ENCODE results near the gene AGO1. TPM values are rescaled to one million over a fixed set of nuclear protein-coding genes. Genes with fewer than 3 reads are reported as not detected.

AGO1 gene
- 10 to 100 TPM; 22.3 to 26.1 (median 23.4) TPM for total RNA-seq

DNA sequence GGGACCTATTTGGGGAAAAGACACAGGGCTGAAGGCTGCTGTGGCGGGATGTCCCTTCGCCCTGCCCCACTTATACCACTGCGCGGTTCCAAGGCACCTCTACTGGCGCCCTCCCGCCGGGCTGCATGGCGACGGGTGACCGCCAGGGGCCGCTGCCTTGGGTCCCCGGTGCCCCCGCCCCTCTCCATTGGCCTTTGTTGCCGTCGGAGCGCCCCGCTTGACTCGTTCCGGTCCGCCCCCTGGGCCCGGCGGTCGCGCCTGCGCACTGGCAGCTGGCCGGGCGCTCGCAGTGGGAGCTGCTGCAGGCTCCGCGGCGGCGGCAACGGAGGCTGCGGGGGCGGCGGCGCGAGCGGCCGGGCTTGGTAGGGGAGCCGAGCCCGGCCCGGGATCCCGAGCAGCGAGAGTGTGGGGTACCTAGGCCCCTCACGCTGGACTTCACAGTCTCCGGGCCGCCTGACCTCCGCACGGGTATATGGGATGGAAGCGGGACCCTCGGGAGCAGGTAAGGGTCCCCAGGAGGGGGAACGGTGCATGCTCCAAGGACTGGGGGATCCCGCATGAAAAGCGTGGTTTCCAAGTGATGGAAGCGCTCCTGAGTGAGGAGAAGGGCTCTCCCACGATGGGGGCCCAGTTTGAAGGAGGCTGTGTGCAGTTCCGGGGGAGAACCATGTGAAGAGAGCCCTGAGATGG lies at the start of gene AGO1:
Gene AGO1, plus strand, starts transcription at position 265 of the 690 bp plus-strand sequence. Its CDS starts 213 bp downstream, at position 478.
- H3K9me3 ChIP-seq = no peaks in the 10 kb centered on the region
- TF ChIP-seq, protein P1, sequence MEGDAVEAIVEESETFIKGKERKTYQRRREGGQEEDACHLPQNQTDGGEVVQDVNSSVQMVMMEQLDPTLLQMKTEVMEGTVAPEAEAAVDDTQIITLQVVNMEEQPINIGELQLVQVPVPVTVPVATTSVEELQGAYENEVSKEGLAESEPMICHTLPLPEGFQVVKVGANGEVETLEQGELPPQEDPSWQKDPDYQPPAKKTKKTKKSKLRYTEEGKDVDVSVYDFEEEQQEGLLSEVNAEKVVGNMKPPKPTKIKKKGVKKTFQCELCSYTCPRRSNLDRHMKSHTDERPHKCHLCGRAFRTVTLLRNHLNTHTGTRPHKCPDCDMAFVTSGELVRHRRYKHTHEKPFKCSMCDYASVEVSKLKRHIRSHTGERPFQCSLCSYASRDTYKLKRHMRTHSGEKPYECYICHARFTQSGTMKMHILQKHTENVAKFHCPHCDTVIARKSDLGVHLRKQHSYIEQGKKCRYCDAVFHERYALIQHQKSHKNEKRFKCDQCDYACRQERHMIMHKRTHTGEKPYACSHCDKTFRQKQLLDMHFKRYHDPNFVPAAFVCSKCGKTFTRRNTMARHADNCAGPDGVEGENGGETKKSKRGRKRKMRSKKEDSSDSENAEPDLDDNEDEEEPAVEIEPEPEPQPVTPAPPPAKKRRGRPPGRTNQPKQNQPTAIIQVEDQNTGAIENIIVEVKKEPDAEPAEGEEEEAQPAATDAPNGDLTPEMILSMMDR (IDR thresholded peaks at IDR 0.05) = peak; percentile 83 to 95 (median 85)
- no peak for TF ChIP-seq POLR2A (IDR thresholded peaks at IDR 0.05)
- TF ChIP-seq POLR2AphosphoS5 (IDR thresholded peaks at IDR 0.05) = peak in 1 of 3 donors; percentile 17
- no peaks in the 10 kb centered on the region for H3K27me3 ChIP-seq
- intact Hi-C loops (cut with DNase I; ENCODE audit: low total_unique reads) = no loop called here
- H3K27ac ChIP-seq = peak within 1 kb of the TSS; percentile 78 to 80
- H3K4me1 ChIP-seq = peaks cover 0 to 7% of the 10 kb centered on the region in 2 donors
- H3K36me3 ChIP-seq = no peaks in the 10 kb centered on the region
- DNase-seq (ENCODE audit: low spot score in 2 of 2) = peak; percentile 89 to 93
- peak within 1 kb of the TSS; percentile 89 to 98 (median 96) for H3K4me3 ChIP-seq

DNA sequence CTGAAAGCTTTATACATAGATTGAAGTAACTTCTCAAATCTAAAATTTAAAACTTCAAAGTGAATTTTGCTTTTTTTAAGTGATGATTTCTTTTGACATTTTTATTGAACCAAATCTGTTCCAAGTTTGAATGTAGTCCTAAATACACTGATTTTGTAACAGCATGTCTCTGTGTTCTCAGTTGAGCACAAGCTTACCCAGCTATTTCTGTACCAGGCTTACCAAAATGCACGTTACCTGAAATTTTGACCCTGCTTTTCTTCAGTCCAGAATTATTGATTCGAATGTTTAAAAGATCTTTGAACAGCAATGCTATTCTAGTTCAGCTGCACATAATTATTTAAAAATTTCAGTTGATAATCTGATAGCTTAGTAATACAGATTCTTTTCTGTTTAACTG lies 49.6 kb upstream of the AGO1 start:
- intact Hi-C loops (cut with DNase I; ENCODE audit: low total_unique reads) = no loop called here
- TF ChIP-seq, protein P1 (IDR thresholded peaks at IDR 0.05) = no peak
- TF ChIP-seq POLR2A (IDR thresholded peaks at IDR 0.05) (no peak), POLR2AphosphoS5 (IDR thresholded peaks at IDR 0.05) (no peak)
- no peaks in the 10 kb centered on the region for H3K4me1 ChIP-seq
- DNase-seq (ENCODE audit: low spot score in 2 of 2) = no peak
- H3K27me3 ChIP-seq = no peaks in the 10 kb centered on the region
- H3K9me3 ChIP-seq = no peaks in the 10 kb centered on the region
- no peak overlapping the region for H3K4me3 ChIP-seq
- peaks cover 5% of the 10 kb centered on the region for H3K36me3 ChIP-seq
- H3K27ac ChIP-seq = no peak overlapping the region

DNA sequence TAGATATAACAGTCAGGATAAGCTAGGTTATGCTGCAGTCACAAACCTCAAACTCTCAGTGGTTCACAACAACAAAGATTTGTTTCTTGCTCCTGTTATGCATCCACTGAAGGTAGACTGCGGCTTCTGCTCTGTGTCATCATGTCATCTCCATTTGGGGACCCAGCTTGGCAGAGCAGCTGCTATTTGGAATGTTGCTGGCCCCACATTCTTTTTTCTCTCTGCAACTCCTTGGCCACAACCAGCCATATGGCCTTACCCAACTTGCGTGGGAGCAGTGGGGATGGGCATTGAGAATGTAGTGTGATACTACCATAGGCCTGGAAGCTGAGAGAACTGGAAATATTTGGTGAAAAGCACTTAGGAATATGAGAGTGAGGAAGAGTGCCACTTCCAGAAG lies 48.8 kb upstream of the AGO1 start:
- Histone ChIP-seq H3K4me1 (no peaks in the 10 kb centered on the region), H3K36me3 (peaks cover 5% of the 10 kb centered on the region), H3K4me3 (no peak overlapping the region), H3K27ac (no peak overlapping the region), H3K27me3 (no peaks in the 10 kb centered on the region), H3K9me3 (no peaks in the 10 kb centered on the region)
- intact Hi-C loops (cut with DNase I; ENCODE audit: low total_unique reads) = no loop called here
- TF ChIP-seq, protein P1 (IDR thresholded peaks at IDR 0.05) = no peak
- TF ChIP-seq POLR2A (IDR thresholded peaks at IDR 0.05) (no peak), POLR2AphosphoS5 (IDR thresholded peaks at IDR 0.05) (no peak)
- no peak for DNase-seq (ENCODE audit: low spot score in 2 of 2)

DNA sequence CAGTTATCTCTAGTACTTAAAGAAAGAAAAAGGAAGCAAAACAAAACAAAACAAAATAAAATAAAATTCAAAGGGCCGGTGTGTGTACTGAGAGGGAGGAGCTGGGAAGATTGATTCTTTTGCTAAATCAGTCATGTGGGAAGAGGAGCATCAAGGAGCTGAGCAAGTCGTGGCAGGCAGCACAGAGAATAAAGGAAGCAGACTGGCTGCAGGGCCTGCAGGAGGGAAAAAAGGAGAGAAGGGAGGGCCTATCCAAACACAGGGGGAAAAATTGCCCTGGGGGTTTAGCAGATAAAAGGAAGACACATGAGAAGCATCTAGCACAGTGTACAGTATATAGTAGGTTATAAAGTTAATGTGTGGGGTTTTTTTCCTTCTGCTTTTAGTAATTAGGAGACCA lies 47.6 kb upstream of the AGO1 start:
- no peaks in the 10 kb centered on the region for H3K4me1 ChIP-seq
- intact Hi-C loops (cut with DNase I; ENCODE audit: low total_unique reads) = no loop called here
- no peaks in the 10 kb centered on the region for H3K9me3 ChIP-seq
- TF ChIP-seq, protein P1 (IDR thresholded peaks at IDR 0.05) = no peak
- TF ChIP-seq POLR2AphosphoS5 (IDR thresholded peaks at IDR 0.05) (no peak), POLR2A (IDR thresholded peaks at IDR 0.05) (no peak)
- peaks cover 5% of the 10 kb centered on the region for H3K36me3 ChIP-seq
- DNase-seq (ENCODE audit: low spot score in 2 of 2) = no peak
- H3K4me3 ChIP-seq = no peak overlapping the region
- H3K27ac ChIP-seq = no peak overlapping the region
- H3K27me3 ChIP-seq = no peaks in the 10 kb centered on the region

DNA sequence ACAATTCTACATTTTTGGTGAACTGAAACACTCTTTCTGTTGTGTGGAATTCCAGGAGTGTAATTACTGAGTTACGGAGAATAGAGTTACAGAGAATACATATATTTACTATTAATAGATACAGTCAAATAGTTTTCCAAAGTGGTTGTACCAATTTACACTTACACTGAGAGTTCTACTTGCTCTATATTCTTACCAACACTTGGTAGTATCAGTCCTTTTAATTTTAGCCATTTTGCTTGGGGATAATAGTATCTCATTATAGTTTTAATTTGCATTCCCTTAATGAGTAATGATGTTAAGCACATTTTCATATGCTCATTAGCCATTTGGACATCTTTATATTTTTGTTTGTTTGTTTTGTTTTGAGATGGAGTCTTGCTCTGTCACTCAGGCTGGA lies 46.3 kb upstream of the AGO1 start:
- Histone ChIP-seq H3K4me1 (no peaks in the 10 kb centered on the region), H3K9me3 (no peaks in the 10 kb centered on the region), H3K27me3 (no peaks in the 10 kb centered on the region), H3K4me3 (no peak overlapping the region), H3K27ac (no peak overlapping the region), H3K36me3 (peaks cover 5% of the 10 kb centered on the region)
- intact Hi-C loops (cut with DNase I; ENCODE audit: low total_unique reads) = no loop called here
- no peak for DNase-seq (ENCODE audit: low spot score in 2 of 2)
- TF ChIP-seq, protein P1 (IDR thresholded peaks at IDR 0.05) = no peak
- TF ChIP-seq POLR2A (IDR thresholded peaks at IDR 0.05) (no peak), POLR2AphosphoS5 (IDR thresholded peaks at IDR 0.05) (no peak)
